Measurements from ENCODE around the gene ZC3H13. TPM values are rescaled to one million over a fixed set of nuclear protein-coding genes. Genes with fewer than 3 reads are reported as not detected.

The ZC3H13 gene
- total and polyA plus RNA-seq, 2 experiments from 2014 or later: 15.6 to 50.7 TPM

GRCh38 chr13:46085737-46086136 lies 33.2 kb upstream of the ZC3H13 start:
- H3K9ac ChIP-seq: no peak overlapping the region
- TF ChIP-seq EZH2phosphoT487 (IDR thresholded peaks at IDR 0.05; ENCODE audit: insufficient read depth, low read depth): no peak
- no peak for TF ChIP-seq EZH2 (IDR thresholded peaks at IDR 0.05; ENCODE audit: insufficient read depth, poor library complexity, severe bottlenecking)
- no peaks in the 10 kb centered on the region for H3K9me2 ChIP-seq (ENCODE audit: insufficient read depth)
- WGBS, 2 experiments (ENCODE audit: low coverage in 1 of 2, low lambda C conversion rate in 2 of 2, missing lambda C conversion rate in 2 of 2): 74 to 79% methylated on average over 13 of the region's 13 CpGs
- H3K36me3 ChIP-seq (ENCODE audit: low read depth): no peaks in the 10 kb centered on the region
- no peaks in the 10 kb centered on the region for H3K79me2 ChIP-seq (ENCODE audit: insufficient read depth)
- no peaks in the 10 kb centered on the region for H3F3A ChIP-seq (ENCODE audit: insufficient read depth)
- no peaks in the 10 kb centered on the region for H3K9me3 ChIP-seq (ENCODE audit: low read depth)
- H3K27ac ChIP-seq: no peak overlapping the region
- no peaks in the 10 kb centered on the region for H3K4me1 ChIP-seq (ENCODE audit: insufficient read depth)
- no peak for DNase-seq
- in situ Hi-C loops (cut with MboI): no loop called here
- H3K27me3 ChIP-seq (replicated peaks; ENCODE audit: insufficient read depth): no peaks in the 10 kb centered on the region
- no peak overlapping the region for H2AFZ ChIP-seq
- no peaks in the 10 kb centered on the region for H4K20me1 ChIP-seq (ENCODE audit: insufficient read depth)
- no peak overlapping the region for H3K4me2 ChIP-seq (ENCODE audit: unreplicated experiment)
- no peak overlapping the region for H3K4me3 ChIP-seq

- Histone ChIP-seq H3K27ac (no peak overlapping the region), H3K79me2 (ENCODE audit: insufficient read depth) (no peaks in the 10 kb centered on the region), H3K4me3 (no peak overlapping the region), H3K36me3 (ENCODE audit: low read depth) (no peaks in the 10 kb centered on the region), H4K20me1 (ENCODE audit: insufficient read depth) (no peaks in the 10 kb centered on the region), H3K4me1 (ENCODE audit: insufficient read depth) (no peaks in the 10 kb centered on the region), H3K27me3 (replicated peaks; ENCODE audit: insufficient read depth) (no peaks in the 10 kb centered on the region), H3K9me3 (ENCODE audit: low read depth) (no peaks in the 10 kb centered on the region), H3K9ac (no peak overlapping the region), H3F3A (ENCODE audit: insufficient read depth) (no peaks in the 10 kb centered on the region), H2AFZ (no peak overlapping the region), H3K4me2 (ENCODE audit: unreplicated experiment) (no peak overlapping the region), H3K9me2 (ENCODE audit: insufficient read depth) (no peaks in the 10 kb centered on the region)
- 86 to 87% methylated on average over 5 of the region's 5 CpGs for WGBS, 2 experiments (ENCODE audit: low coverage in 1 of 2, low lambda C conversion rate in 2 of 2, missing lambda C conversion rate in 2 of 2)
- in situ Hi-C loops (cut with MboI): no loop called here
- no peak for DNase-seq
- TF ChIP-seq EZH2phosphoT487 (IDR thresholded peaks at IDR 0.05; ENCODE audit: insufficient read depth, low read depth) (no peak), EZH2 (IDR thresholded peaks at IDR 0.05; ENCODE audit: insufficient read depth, poor library complexity, severe bottlenecking) (no peak)
These were observed 29.8 kb upstream of the ZC3H13 start for GRCh38 chr13:46082324-46082723.

DNA sequence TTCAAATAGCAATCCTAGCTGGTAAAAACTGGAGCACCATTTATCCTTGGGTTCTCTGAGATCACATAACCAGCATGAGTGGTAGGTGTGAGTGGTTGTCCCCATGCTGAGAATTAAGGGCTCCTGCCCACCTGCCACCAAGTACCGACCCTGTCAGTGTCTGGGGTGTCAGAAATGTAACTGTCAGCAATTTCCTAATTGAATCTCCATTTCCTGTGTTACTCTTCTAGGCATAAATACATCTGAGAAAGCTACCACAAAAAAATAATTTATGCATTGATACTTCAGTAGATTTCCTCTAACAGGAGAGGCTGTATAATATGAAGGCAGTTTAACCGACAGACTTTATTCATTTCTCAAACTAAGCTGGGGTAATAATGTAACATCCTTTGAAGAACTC lies 27.2 kb upstream of the ZC3H13 start:
- Histone ChIP-seq H3K79me2 (ENCODE audit: insufficient read depth) (no peaks in the 10 kb centered on the region), H3K27me3 (replicated peaks; ENCODE audit: insufficient read depth) (no peaks in the 10 kb centered on the region), H3K9me2 (ENCODE audit: insufficient read depth) (no peaks in the 10 kb centered on the region), H3K4me2 (ENCODE audit: unreplicated experiment) (no peak overlapping the region), H3K9me3 (ENCODE audit: low read depth) (no peaks in the 10 kb centered on the region), H3K36me3 (ENCODE audit: low read depth) (no peaks in the 10 kb centered on the region), H3K4me1 (ENCODE audit: insufficient read depth) (no peaks in the 10 kb centered on the region), H3K27ac (no peak overlapping the region), H3K9ac (no peak overlapping the region), H3F3A (ENCODE audit: insufficient read depth) (no peaks in the 10 kb centered on the region), H3K4me3 (no peak overlapping the region), H4K20me1 (ENCODE audit: insufficient read depth) (no peaks in the 10 kb centered on the region), H2AFZ (no peak overlapping the region)
- in situ Hi-C loops (cut with MboI): no loop called here
- 24 to 29% methylated on average over 2 of the region's 2 CpGs for WGBS, 2 experiments (ENCODE audit: low coverage in 1 of 2, low lambda C conversion rate in 2 of 2, missing lambda C conversion rate in 2 of 2)
- no peak for DNase-seq
- TF ChIP-seq EZH2phosphoT487 (IDR thresholded peaks at IDR 0.05; ENCODE audit: insufficient read depth, low read depth) (no peak), EZH2 (IDR thresholded peaks at IDR 0.05; ENCODE audit: insufficient read depth, poor library complexity, severe bottlenecking) (no peak)

DNA sequence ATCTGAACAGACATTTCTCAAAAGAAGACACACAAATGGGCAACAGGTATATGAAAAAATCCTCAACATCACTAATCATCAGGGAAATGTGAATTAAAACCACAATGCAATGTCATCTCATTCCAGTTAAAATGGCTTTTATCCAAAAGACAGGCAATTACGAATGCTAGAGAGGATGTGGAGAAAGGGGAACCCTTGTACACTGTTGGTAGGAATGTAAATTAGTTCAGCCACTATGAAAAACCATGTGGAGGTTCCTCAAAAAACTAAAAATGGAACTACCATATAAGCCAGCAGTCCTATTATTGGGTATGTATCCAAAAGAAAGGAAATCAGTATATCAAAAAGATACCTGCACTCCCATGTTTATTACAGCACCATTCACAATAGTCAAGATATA lies 24.7 kb upstream of the ZC3H13 start:
- TF ChIP-seq EZH2phosphoT487 (IDR thresholded peaks at IDR 0.05; ENCODE audit: insufficient read depth, low read depth): no peak
- TF ChIP-seq EZH2 (IDR thresholded peaks at IDR 0.05; ENCODE audit: insufficient read depth, poor library complexity, severe bottlenecking): no peak
- no peaks in the 10 kb centered on the region for H4K20me1 ChIP-seq (ENCODE audit: insufficient read depth)
- no peak overlapping the region for H2AFZ ChIP-seq
- H3K9me2 ChIP-seq (ENCODE audit: insufficient read depth): no peaks in the 10 kb centered on the region
- no peaks in the 10 kb centered on the region for H3F3A ChIP-seq (ENCODE audit: insufficient read depth)
- H3K4me1 ChIP-seq (ENCODE audit: insufficient read depth): no peaks in the 10 kb centered on the region
- H3K36me3 ChIP-seq (ENCODE audit: low read depth): no peaks in the 10 kb centered on the region
- DNase-seq: no peak
- 29 to 31% methylated on average over 1 of the region's 1 CpG for WGBS, 2 experiments (ENCODE audit: low coverage in 1 of 2, low lambda C conversion rate in 2 of 2, missing lambda C conversion rate in 2 of 2)
- no peaks in the 10 kb centered on the region for H3K79me2 ChIP-seq (ENCODE audit: insufficient read depth)
- H3K4me2 ChIP-seq (ENCODE audit: unreplicated experiment): no peak overlapping the region
- H3K4me3 ChIP-seq: no peak overlapping the region
- H3K9me3 ChIP-seq (ENCODE audit: low read depth): no peaks in the 10 kb centered on the region
- H3K27ac ChIP-seq: no peak overlapping the region
- no peaks in the 10 kb centered on the region for H3K27me3 ChIP-seq (replicated peaks; ENCODE audit: insufficient read depth)
- no peak overlapping the region for H3K9ac ChIP-seq
- in situ Hi-C loops (cut with MboI): no loop called here

GRCh38 chr13:46076827-46077226 lies 24.3 kb upstream of the ZC3H13 start:
- Histone ChIP-seq H3K27ac (no peak overlapping the region), H3K4me2 (ENCODE audit: unreplicated experiment) (no peak overlapping the region), H3K9ac (no peak overlapping the region), H3K4me3 (no peak overlapping the region), H4K20me1 (ENCODE audit: insufficient read depth) (no peaks in the 10 kb centered on the region), H3K9me2 (ENCODE audit: insufficient read depth) (no peaks in the 10 kb centered on the region), H3K9me3 (ENCODE audit: low read depth) (no peaks in the 10 kb centered on the region), H3K79me2 (ENCODE audit: insufficient read depth) (no peaks in the 10 kb centered on the region), H3K4me1 (ENCODE audit: insufficient read depth) (no peaks in the 10 kb centered on the region), H2AFZ (no peak overlapping the region), H3K36me3 (ENCODE audit: low read depth) (no peaks in the 10 kb centered on the region), H3K27me3 (replicated peaks; ENCODE audit: insufficient read depth) (no peaks in the 10 kb centered on the region), H3F3A (ENCODE audit: insufficient read depth) (no peaks in the 10 kb centered on the region)
- TF ChIP-seq EZH2 (IDR thresholded peaks at IDR 0.05; ENCODE audit: insufficient read depth, poor library complexity, severe bottlenecking): no peak
- no peak for TF ChIP-seq EZH2phosphoT487 (IDR thresholded peaks at IDR 0.05; ENCODE audit: insufficient read depth, low read depth)
- DNase-seq: no peak
- in situ Hi-C loops (cut with MboI): no loop called here
- WGBS, 2 experiments (ENCODE audit: low coverage in 1 of 2, low lambda C conversion rate in 2 of 2, missing lambda C conversion rate in 2 of 2): 49 to 53% methylated on average over 3 of the region's 3 CpGs

Measured in GM23248 (cell line).